ENCODE results near the gene KAZN.

KAZN gene

DNA sequence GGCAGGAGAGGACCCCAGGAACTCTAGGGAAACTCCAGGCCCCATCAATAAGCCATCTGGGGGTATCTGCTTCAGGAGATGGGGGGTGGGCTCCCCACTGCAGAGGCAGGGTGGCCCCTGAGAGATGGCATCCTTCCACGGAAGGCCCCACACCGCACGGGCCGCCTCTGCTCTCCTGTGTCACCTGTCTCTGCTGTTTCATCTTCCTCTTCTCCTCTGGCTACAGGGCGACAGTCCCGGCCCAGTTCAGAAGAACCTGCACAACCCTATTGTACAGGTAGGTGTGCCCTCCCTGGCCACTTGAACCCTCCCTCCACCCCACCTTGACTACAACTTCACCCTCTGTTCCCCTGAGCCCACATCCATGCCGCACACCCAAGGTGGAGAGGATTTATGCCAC, 464.9 kb downstream of the KAZN start:
- TF ChIP-seq, protein P1, sequence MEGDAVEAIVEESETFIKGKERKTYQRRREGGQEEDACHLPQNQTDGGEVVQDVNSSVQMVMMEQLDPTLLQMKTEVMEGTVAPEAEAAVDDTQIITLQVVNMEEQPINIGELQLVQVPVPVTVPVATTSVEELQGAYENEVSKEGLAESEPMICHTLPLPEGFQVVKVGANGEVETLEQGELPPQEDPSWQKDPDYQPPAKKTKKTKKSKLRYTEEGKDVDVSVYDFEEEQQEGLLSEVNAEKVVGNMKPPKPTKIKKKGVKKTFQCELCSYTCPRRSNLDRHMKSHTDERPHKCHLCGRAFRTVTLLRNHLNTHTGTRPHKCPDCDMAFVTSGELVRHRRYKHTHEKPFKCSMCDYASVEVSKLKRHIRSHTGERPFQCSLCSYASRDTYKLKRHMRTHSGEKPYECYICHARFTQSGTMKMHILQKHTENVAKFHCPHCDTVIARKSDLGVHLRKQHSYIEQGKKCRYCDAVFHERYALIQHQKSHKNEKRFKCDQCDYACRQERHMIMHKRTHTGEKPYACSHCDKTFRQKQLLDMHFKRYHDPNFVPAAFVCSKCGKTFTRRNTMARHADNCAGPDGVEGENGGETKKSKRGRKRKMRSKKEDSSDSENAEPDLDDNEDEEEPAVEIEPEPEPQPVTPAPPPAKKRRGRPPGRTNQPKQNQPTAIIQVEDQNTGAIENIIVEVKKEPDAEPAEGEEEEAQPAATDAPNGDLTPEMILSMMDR (conservative IDR thresholded peaks at IDR 0.05; ENCODE audit: control insufficient read depth, insufficient read depth, low read depth, low read length): no peak
- H3K4me3 ChIP-seq (ENCODE audit: control insufficient read depth, low read depth, low read length): no peak overlapping the region
- DNase-seq (ENCODE audit: low read depth): no peak

DNA sequence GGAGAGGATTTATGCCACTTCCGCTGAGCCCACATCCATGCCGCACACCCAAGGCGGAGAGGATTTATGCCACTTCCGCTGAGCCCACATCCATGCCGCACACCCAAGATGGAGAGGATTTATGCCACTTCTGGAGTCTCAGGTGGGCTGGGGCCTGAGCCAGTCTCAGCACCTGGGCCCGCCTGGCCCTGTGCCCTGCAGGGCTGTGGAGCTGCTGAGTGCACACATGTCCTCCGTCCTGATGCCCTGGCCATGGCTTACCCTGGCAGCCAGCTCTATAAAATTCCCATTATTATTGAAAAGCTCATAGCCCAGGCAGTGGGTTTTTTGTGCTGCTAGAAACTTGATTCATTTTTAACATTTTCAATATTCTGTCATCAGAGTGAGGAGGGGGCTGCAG, 465.3 kb downstream of the KAZN start:
- no peak for DNase-seq (ENCODE audit: low read depth)
- TF ChIP-seq, protein P1 (conservative IDR thresholded peaks at IDR 0.05; ENCODE audit: control insufficient read depth, insufficient read depth, low read depth, low read length): no peak

DNA sequence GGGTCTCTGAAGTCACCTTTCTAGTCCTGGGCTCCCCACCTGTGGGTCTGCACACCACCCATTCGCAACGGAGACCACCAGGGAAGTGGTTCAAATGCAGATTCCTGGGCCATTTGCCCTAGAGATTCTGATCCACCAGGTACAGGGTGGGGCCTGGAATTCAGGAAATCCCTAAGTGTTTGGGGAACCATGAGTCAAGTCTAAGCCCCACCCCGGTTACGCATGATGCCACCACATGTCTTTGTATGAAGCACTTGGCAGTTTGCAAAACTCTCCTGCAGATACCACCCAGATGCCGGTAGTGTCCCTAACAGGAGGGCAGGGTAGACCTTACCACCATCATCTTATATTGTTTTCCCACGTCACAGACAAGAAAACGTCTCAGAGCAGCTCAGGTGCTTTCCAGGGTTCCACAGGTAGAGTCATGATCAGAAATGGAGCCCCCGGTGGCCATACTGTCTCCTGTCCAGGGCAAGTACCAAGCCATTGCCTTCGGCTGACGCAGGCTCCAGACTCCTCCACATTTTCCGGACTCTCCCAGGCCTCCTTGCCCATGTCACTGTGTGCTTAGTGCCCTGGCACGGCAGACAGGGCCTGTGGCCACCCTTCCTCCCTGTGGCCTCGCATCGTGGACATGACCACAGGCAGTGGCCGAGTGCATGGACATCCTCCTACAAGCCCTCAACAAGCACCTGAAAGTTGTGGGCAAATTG, 465.9 kb downstream of the KAZN start:
- H3K4me3 ChIP-seq (ENCODE audit: control insufficient read depth, low read depth, low read length): no peak overlapping the region
- TF ChIP-seq, protein P1 (conservative IDR thresholded peaks at IDR 0.05; ENCODE audit: control insufficient read depth, insufficient read depth, low read depth, low read length): no peak
- no peak for DNase-seq (ENCODE audit: low read depth)

More for the DNA sequence above, 465.3 kb downstream of the KAZN start:
- no peak overlapping the region for H3K4me3 ChIP-seq (ENCODE audit: control insufficient read depth, low read depth, low read length)

DNA sequence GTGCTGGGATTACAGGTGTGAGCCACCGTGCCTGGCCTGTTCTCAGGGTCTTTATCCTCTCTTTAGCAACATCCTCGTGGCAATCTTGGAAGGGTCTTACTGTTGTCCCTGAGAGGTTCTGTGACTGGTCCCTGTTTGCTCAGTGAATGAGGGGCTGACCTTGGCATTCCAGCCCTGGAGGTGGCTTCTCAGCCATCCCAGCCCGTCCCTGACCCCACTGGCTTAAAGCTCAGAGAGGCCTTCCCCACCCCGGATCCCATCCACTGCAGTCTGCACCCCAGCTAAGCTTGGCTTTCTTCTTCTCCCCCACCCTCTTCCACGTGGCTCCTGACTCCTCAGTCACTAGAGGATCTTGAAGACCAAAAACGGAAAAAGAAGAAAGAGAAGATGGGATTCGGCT, 466.8 kb downstream of the KAZN start:
- no peak for DNase-seq (ENCODE audit: low read depth)
- no peak overlapping the region for H3K4me3 ChIP-seq (ENCODE audit: control insufficient read depth, low read depth, low read length)
- TF ChIP-seq, protein P1 (conservative IDR thresholded peaks at IDR 0.05; ENCODE audit: control insufficient read depth, insufficient read depth, low read depth, low read length): no peak

DNA sequence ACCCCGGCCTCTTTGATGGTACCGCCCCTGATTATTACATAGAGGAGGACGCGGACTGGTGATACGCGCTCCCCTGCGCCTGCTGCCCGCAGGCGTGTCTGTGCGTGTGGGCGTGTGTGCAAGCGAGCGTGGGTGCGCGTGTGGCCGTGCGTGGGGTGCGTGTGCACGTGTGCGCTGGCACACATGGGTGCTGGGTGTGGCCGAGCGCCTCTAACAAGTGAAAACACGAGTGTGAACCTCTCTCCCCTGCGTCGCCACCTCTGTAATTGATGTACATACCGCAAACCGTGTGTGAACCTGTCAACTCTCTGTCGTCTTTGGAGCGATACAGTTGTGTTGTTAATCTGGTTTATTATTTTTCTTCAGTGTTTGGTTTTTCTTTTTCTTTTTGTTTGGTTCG, 467.3 kb downstream of the KAZN start:
- DNase-seq (ENCODE audit: low read depth): no peak
- H3K4me3 ChIP-seq (ENCODE audit: control insufficient read depth, low read depth, low read length): no peak overlapping the region
- TF ChIP-seq, protein P1 (conservative IDR thresholded peaks at IDR 0.05; ENCODE audit: control insufficient read depth, insufficient read depth, low read depth, low read length): no peak

DNA sequence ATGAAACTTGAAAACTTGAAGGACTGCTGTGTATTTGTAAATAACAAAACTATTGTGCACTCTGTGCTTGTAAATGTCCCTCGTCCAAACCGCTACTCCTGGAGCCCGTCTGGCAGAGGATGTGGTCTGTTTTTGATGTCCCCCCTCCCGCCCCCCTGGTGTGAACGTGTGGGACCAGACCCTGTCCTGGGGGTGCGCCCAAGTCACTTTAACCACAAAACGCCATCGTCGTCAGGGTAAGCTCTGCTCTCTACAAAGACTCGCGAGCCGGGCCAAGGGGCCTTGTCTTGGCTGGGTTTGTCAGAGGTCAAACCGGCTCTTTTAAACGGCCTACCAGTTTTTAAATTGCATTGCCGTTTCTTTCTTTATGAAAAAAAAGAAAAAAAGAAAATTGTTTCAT, 467.7 kb downstream of the KAZN start:
- H3K4me3 ChIP-seq (ENCODE audit: control insufficient read depth, low read depth, low read length): no peak overlapping the region
- TF ChIP-seq, protein P1 (conservative IDR thresholded peaks at IDR 0.05; ENCODE audit: control insufficient read depth, insufficient read depth, low read depth, low read length): no peak
- DNase-seq (ENCODE audit: low read depth): no peak

All from fibroblast of mammary gland (primary cell).